HepG2 (cell line): ENCODE measurements around the gene SLC41A3. TPM values are rescaled to one million over a fixed set of nuclear protein-coding genes. Genes with fewer than 3 reads are reported as not detected.

ENCODE experiments used
- ATAC-seq: fragments of 200-7000 bp; cut with Tn5 transposase; 3 replicates; pipeline ENCODE4 v1.9.1; 2020; ENCODE audit warnings: mild to moderate bottlenecking, moderate library complexity
- BruUV-seq: library from RNA; stranded (reverse); fragments of 400-500 nt; replicated peaks from 2 replicates; lab custom pipeline; 2021; lab: Mats Ljungman, UMichigan
- CTCF ChIA-PET: fragments of 300-600 bp; formaldehyde crosslinking; extraction: SDS; loops from one replicate; lab custom pipeline; 2021; ENCODE audit warnings: low total read pairs, inconsistent platforms, low intra/inter-chr PET ratio; lab: Yijun Ruan, JAX
- POLR2A ChIA-PET: fragments of 350-600 bp; sonication (Branson Sonifier 250); formaldehyde crosslinking; loops from one replicate; lab custom pipeline; 2020; ENCODE audit warnings: antibody characterized with exemption, inconsistent platforms; lab: Yijun Ruan, JAX
- DNase-seq: peaks from one replicate; pipeline ENCODE4 v3.0.0-alpha.2; 2015; ENCODE audit warnings: low spot score
- FAIRE-seq: peaks from 3 replicates; lab custom pipeline; 2011; peaks lifted over from hg19 to GRCh38; lab: Jason Lieb, UNC
- H2AFZ ChIP-seq: one replicate; pipeline ENCODE4 v1.6.1; 2011; ENCODE audit warnings: low read length, inconsistent platforms
- H3K27ac ChIP-seq: fragments of 300-600 bp; 3 replicates; pipeline ENCODE4 v1.8.0; 2011; ENCODE audit warnings: mixed run types, mild to moderate bottlenecking, mixed read lengths, low read length, inconsistent platforms; ENCODE audit not compliant: insufficient read depth; ENCODE audit errors: extremely low read length
- H3K27me3 ChIP-seq, 2 experiments: fragments of 200-600 bp in 1 of 2; 2 replicates in 1 of 2; 3 replicates in 1 of 2; pipeline versions ENCODE4 v1.6.0 to v1.8.0; 2011; ENCODE audit warnings: low read length in 2 of 2, mild to moderate bottlenecking in 2 of 2, moderate library complexity in 2 of 2, inconsistent platforms in 1 of 2; ENCODE audit not compliant: insufficient read depth in 2 of 2, control insufficient read depth in 1 of 2
- H3K36me3 ChIP-seq, 2 experiments: fragments of 200-600 bp in 1 of 2; replicated peaks in 1 of 2; 2 replicates in 1 of 2; 3 replicates in 1 of 2; pipeline versions ENCODE4 v1.5.1 to v1.8.0; 2011; ENCODE audit warnings: low read length in 2 of 2, inconsistent platforms in 1 of 2; ENCODE audit not compliant: insufficient read depth in 2 of 2, control insufficient read depth in 1 of 2
- H3K4me1 ChIP-seq: 2 replicates; pipeline ENCODE4 v1.5.1; 2012; ENCODE audit warnings: low read length, inconsistent platforms; ENCODE audit not compliant: insufficient read depth
- H3K4me2 ChIP-seq: 2 replicates; pipeline ENCODE4 v1.6.0; 2011; ENCODE audit warnings: low read depth, low read length, inconsistent platforms
- H3K4me3 ChIP-seq, 3 experiments: fragments of 200-600 bp in 1 of 3; sonication (generic), shearing (Covaris generic) in 1 of 3; replicated peaks in 1 of 3; 2 replicates each; pipeline ENCODE4 v1.5.1; 2011 to 2016; ENCODE audit warnings: low read length in 3 of 3, inconsistent platforms in 2 of 3, low read depth in 2 of 3, mild to moderate bottlenecking in 2 of 3, control low read depth in 1 of 3, mixed read lengths in 1 of 3; ENCODE audit not compliant: insufficient read depth in 1 of 3
- H3K79me2 ChIP-seq: one replicate; pipeline ENCODE4 v1.6.1; 2011; ENCODE audit warnings: low read length, inconsistent platforms; ENCODE audit not compliant: insufficient read depth
- H3K9ac ChIP-seq: 2 replicates; pipeline ENCODE4 v1.6.0; 2011; ENCODE audit warnings: mild to moderate bottlenecking, low read depth, low read length, inconsistent platforms; ENCODE audit not compliant: insufficient read depth
- H3K9me3 ChIP-seq: 2 replicates; pipeline ENCODE4 v1.5.1; 2012; ENCODE audit warnings: mild to moderate bottlenecking, low read length
- H4K20me1 ChIP-seq: 2 replicates; pipeline ENCODE4 v1.6.0; 2011; ENCODE audit warnings: inconsistent platforms, mild to moderate bottlenecking, low read length, moderate library complexity; ENCODE audit not compliant: insufficient read depth
- HNRNPUL1 ChIP-seq: fragments of 200-400 bp; formaldehyde crosslinking; IDR thresholded peaks from 2 replicates; pipeline ENCODE4 v1.6.1; 2017; ENCODE audit warnings: low read depth, mild to moderate bottlenecking, low read length, moderate library complexity
- JDP2 ChIP-seq: sonication (generic); formaldehyde crosslinking; IDR thresholded peaks from 2 replicates; pipeline ENCODE4 v1.8.1; 2022; ENCODE audit warnings: missing genetic modification reagents, borderline replicate concordance
- KLF11 ChIP-seq: IDR thresholded peaks from 2 replicates; pipeline ENCODE4 v1.6.1; 2016; ENCODE audit warnings: missing compliant biosample characterization
- LRRFIP1 ChIP-seq: sonication (generic); formaldehyde crosslinking; conservative IDR thresholded peaks from 2 replicates; pipeline ENCODE4 v1.4.0; 2020; ENCODE audit warnings: missing genetic modification reagents
- MATR3 ChIP-seq: sonication (generic); formaldehyde crosslinking; IDR thresholded peaks from 2 replicates; pipeline ENCODE4 v1.4.0; 2020; ENCODE audit warnings: missing genetic modification reagents
- MTA3 ChIP-seq: sonication (generic); formaldehyde crosslinking; IDR thresholded peaks from 2 replicates; pipeline ENCODE4 v1.4.0; 2020; ENCODE audit warnings: missing genetic modification reagents
- NR2F1 ChIP-seq, 2 experiments: fragments of 450-650 bp in 1 of 2; formaldehyde crosslinking in 1 of 2; IDR thresholded peaks; 2 replicates each; pipeline versions ENCODE4 v1.5.0 to v1.6.1; 2016 to 2020; ENCODE audit warnings: mild to moderate bottlenecking in 1 of 2, missing compliant biosample characterization in 1 of 2, missing genetic modification reagents in 1 of 2, moderate library complexity in 1 of 2
- PLRG1 ChIP-seq: fragments of 450-650 bp; conservative IDR thresholded peaks from 2 replicates; pipeline ENCODE4 v1.6.1; 2016
- RXRA ChIP-seq: sonication (generic); formaldehyde crosslinking; IDR thresholded peaks from 2 replicates; pipeline ENCODE4 v1.5.1; 2020; ENCODE audit warnings: missing genetic modification reagents
- ZBTB46 ChIP-seq: sonication (generic); formaldehyde crosslinking; IDR thresholded peaks from 2 replicates; pipeline ENCODE4 v1.4.0; 2020; ENCODE audit warnings: mild to moderate bottlenecking, missing genetic modification reagents, borderline replicate concordance
- ZNF143 ChIP-seq: sonication (generic); formaldehyde crosslinking; IDR thresholded peaks from 2 replicates; pipeline ENCODE4 v1.4.0; 2020; ENCODE audit warnings: missing genetic modification reagents
- ZNF17 ChIP-seq: sonication (generic); formaldehyde crosslinking; IDR thresholded peaks from 2 replicates; pipeline ENCODE4 v1.5.0; 2020; ENCODE audit warnings: mild to moderate bottlenecking, missing genetic modification reagents
- ZNF670 ChIP-seq: sonication (generic); formaldehyde crosslinking; IDR thresholded peaks from 2 replicates; pipeline ENCODE4 v1.8.0; 2022; ENCODE audit warnings: mild to moderate bottlenecking, missing genetic modification reagents, borderline replicate concordance
- ZNF891 ChIP-seq: sonication (generic); formaldehyde crosslinking; IDR thresholded peaks from 2 replicates; pipeline ENCODE4 v1.5.0; 2020; ENCODE audit warnings: mild to moderate bottlenecking, missing genetic modification reagents
- ZZZ3 ChIP-seq: sonication (generic); formaldehyde crosslinking; IDR thresholded peaks from 2 replicates; pipeline ENCODE4 v1.4.0; 2020; ENCODE audit warnings: missing genetic modification reagents, mild to moderate bottlenecking, borderline replicate concordance
- WGBS: methylation state at CpG from one replicate; pipeline ENCODE4 v1.1.6; 2017; ENCODE audit warnings: low lambda C conversion rate; 5-methylcytosine and 5-hydroxymethylcytosine counted together
- in situ Hi-C: cut with HindIII; loops from 2 replicates; pipeline ENCODE4 v1.10.0; 2017; ENCODE audit warnings: low pct_unique_long_range_greater_than_20kb; ENCODE audit not compliant: extremely low pct_ligation_motif_present
- intact Hi-C: fragments of 100-400 bp; cut with micrococcal nuclease; formaldehyde crosslinking; loops from one replicate; pipeline ENCODE4 v1.10.0; 2022; ENCODE audit not compliant: unreplicated experiment
- polyA plus RNA-seq, 8 experiments: library from polyadenylated mRNA; depleted of rRNA in 3 of 8; stranded (reverse) in 7 of 8; unstranded in 1 of 8; fragments of >200 nt; fragmentation: Illumina TruSeq in 4 of 8; extraction: Trizol in 4 of 8; gene quantifications; 2 replicates each; pipeline versions ENCODE4 v1.2.1 to v1.2.3, GENCODE V29; 2011 to 2016; ENCODE audit warnings: low read depth in 4 of 8, missing spikeins in 1 of 8, mixed read lengths in 1 of 8; ENCODE audit not compliant: insufficient read depth in 1 of 8
- total RNA-seq, 5 experiments: library from RNA; depleted of rRNA; stranded (reverse); fragments of >200 nt; fragmentation: Illumina TruSeq; extraction: Trizol; gene quantifications; 2 replicates each; pipeline ENCODE4 v1.2.3, GENCODE V29; 2016; ENCODE audit warnings: low read depth in 1 of 5
- TF ChIP-seq, protein P1 (sequence below): sonication (generic); formaldehyde crosslinking; IDR thresholded peaks from 2 replicates; pipeline ENCODE4 v1.4.0; 2020; ENCODE audit warnings: missing genetic modification reagents, borderline replicate concordance

Gene SLC41A3
- total and polyA plus RNA-seq, 2 of the 13 experiments (the other 11 are each of a cell fraction or from before 2014, with no cell fraction given), result 26.0 to 71.1 TPM

GRCh38 chr3:126004217-126004616 is 79.7 kb downstream of the SLC41A3 start (continued):
- TF ChIP-seq LRRFIP1 (CRISPR knock-in tag), result no peak

GRCh38 chr3:126003447-126004190 is 80.3 kb downstream of the SLC41A3 start:
- H3K4me1 ChIP-seq, result no peaks in the 10 kb centered on the region
- H3K9ac ChIP-seq, result no peak overlapping the region
- WGBS, result no CpG with 5 or more reads among the region's 10 CpGs
- H3K27ac ChIP-seq, result no peak overlapping the region
- H4K20me1 ChIP-seq, result no peaks in the 10 kb centered on the region
- intact Hi-C loops, result no loop called here
- H3K79me2 ChIP-seq, result no peaks in the 10 kb centered on the region
- in situ Hi-C loops, result no loop called here
- FAIRE-seq, result no peak
- BruUV-seq, result no TSS peak
- peaks cover 4 to 7% of the 10 kb centered on the region in 2 experiments; a peak in 3 of 5 replicates for H3K36me3 ChIP-seq
- POLR2A ChIA-PET, result no interaction called here
- CTCF ChIA-PET, result no interaction called here
- no peak overlapping the region for H3K4me3 ChIP-seq
- no peaks in the 10 kb centered on the region for H3K9me3 ChIP-seq
- H3K27me3 ChIP-seq, result no peaks in the 10 kb centered on the region
- no peak for DNase-seq
- no peak for ATAC-seq
- H2AFZ ChIP-seq, result no peak overlapping the region
- H3K4me2 ChIP-seq, result no peak overlapping the region
- TF ChIP-seq MTA3 (CRISPR knock-in tag), result no peak
- TF ChIP-seq ZNF670 (CRISPR knock-in tag), result no peak
- TF ChIP-seq ZBTB46 (CRISPR knock-in tag), result no peak
- no peak for TF ChIP-seq NR2F1 (CRISPR knock-in tag; IDR thresholded peaks at IDR 0.05)
- no peak for TF ChIP-seq ZNF143 (CRISPR knock-in tag)
- TF ChIP-seq, protein P1, sequence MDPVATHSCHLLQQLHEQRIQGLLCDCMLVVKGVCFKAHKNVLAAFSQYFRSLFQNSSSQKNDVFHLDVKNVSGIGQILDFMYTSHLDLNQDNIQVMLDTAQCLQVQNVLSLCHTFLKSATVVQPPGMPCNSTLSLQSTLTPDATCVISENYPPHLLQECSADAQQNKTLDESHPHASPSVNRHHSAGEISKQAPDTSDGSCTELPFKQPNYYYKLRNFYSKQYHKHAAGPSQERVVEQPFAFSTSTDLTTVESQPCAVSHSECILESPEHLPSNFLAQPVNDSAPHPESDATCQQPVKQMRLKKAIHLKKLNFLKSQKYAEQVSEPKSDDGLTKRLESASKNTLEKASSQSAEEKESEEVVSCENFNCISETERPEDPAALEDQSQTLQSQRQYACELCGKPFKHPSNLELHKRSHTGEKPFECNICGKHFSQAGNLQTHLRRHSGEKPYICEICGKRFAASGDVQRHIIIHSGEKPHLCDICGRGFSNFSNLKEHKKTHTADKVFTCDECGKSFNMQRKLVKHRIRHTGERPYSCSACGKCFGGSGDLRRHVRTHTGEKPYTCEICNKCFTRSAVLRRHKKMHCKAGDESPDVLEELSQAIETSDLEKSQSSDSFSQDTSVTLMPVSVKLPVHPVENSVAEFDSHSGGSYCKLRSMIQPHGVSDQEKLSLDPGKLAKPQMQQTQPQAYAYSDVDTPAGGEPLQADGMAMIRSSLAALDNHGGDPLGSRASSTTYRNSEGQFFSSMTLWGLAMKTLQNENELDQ (CRISPR knock-in tag), result no peak
- TF ChIP-seq MATR3 (CRISPR knock-in tag), result no peak
- TF ChIP-seq ZNF17 (CRISPR knock-in tag), result no peak
- TF ChIP-seq RXRA (CRISPR knock-in tag), result no peak
- no peak for TF ChIP-seq PLRG1
- no peak for TF ChIP-seq HNRNPUL1
- TF ChIP-seq ZNF891 (CRISPR knock-in tag), result no peak
- TF ChIP-seq ZZZ3 (CRISPR knock-in tag), result no peak
- no peak for TF ChIP-seq JDP2 (CRISPR knock-in tag)
- TF ChIP-seq KLF11 (CRISPR knock-in tag), result no peak
